BJ (cell line): ENCODE measurements around the gene SLC9A3. TPM values are rescaled to one million over a fixed set of nuclear protein-coding genes. Genes with fewer than 3 reads are reported as not detected.

Experiments
- CTCF ChIA-PET: fragments of 350-600 bp; formaldehyde crosslinking; extraction: SDS; loops from one replicate; lab custom pipeline; 2021; ENCODE audit warnings: antibody characterized with exemption, inconsistent platforms; lab: Yijun Ruan, JAX
- POLR2A ChIA-PET: fragments of 300-600 bp; sonication (Branson Sonifier 250); formaldehyde crosslinking; extraction: SDS; loops from one replicate; lab custom pipeline; 2021; ENCODE audit warnings: antibody characterized with exemption; lab: Charles Lee
- DNase-seq: peaks from one replicate; pipeline ENCODE4 v3.0.0-alpha.2; 2011; ENCODE audit warnings: low read depth
- H3K27me3 ChIP-seq: 2 replicates; pipeline ENCODE4 v1.6.0; 2011; ENCODE audit warnings: low read length; ENCODE audit not compliant: control insufficient read depth, insufficient read depth
- H3K36me3 ChIP-seq: 2 replicates; pipeline ENCODE4 v1.5.1; 2011; ENCODE audit warnings: low read length; ENCODE audit not compliant: control insufficient read depth, insufficient read depth
- H3K4me3 ChIP-seq: 2 replicates; pipeline ENCODE4 v1.5.1; 2011; ENCODE audit warnings: low read depth, mild to moderate bottlenecking, control low read depth, low read length
- CTCF ChIP-seq: IDR thresholded peaks from 2 replicates; pipeline ENCODE4 v1.5.1; 2011; ENCODE audit warnings: low read depth, mild to moderate bottlenecking, control low read depth, inconsistent platforms, low read length, moderate library complexity; ENCODE audit not compliant: insufficient read depth
- polyA plus RNA-seq: library from polyadenylated mRNA; depleted of rRNA; stranded (reverse); fragments of >200 nt; gene quantifications from 2 replicates; pipeline ENCODE4 v1.2.3, GENCODE V29; 2011

SLC9A3 gene
- polyA plus RNA-seq, 1 experiment: 1.2 TPM

DNA sequence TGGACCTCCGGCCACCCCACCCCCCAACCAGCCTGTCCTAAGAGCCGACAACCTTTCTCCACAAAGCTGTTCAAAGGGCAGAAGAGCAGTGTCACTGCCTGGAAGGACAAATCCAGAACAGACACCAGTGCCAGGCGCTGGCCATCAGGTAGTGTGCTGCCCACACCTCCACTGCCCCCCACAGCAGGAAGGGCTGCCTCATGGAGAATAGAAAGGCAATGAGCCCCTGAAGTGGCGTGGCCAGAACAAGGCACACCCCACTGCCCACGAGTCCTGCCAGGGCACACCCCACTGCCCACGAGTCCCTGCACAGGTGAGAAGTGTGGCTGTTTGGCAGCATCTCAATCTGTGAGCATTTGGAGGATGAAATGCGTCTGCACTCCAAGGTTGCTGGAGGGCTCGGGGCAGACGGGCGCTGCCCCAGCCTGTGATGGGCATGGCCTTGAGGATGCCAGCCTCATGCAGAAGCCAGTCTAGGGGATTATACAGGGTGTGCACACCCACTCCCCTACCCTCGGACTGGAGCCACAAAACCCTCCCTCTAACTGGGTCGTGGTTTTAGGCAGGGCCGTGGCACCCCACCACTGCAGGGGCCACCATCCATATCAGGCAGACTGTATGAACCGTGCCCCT lies 2.3 kb upstream of the SLC9A3 start:
- POLR2A ChIA-PET: no interaction called here
- no peak for TF ChIP-seq CTCF
- no peak overlapping the region for H3K4me3 ChIP-seq
- CTCF ChIA-PET: no interaction called here
- H3K27me3 ChIP-seq: peaks cover 50% of the 10 kb centered on the region
- no peaks in the 10 kb centered on the region for H3K36me3 ChIP-seq
- no peak for DNase-seq

GRCh38 chr5:525916-526315 lies 1.7 kb upstream of the SLC9A3 start:
- ChIA-PET POLR2A (no interaction called here), CTCF (no interaction called here)
- H3K27me3 ChIP-seq: peaks cover 48% of the 10 kb centered on the region
- TF ChIP-seq CTCF: no peak
- no peaks in the 10 kb centered on the region for H3K36me3 ChIP-seq
- H3K4me3 ChIP-seq: no peak overlapping the region
- no peak for DNase-seq

DNA sequence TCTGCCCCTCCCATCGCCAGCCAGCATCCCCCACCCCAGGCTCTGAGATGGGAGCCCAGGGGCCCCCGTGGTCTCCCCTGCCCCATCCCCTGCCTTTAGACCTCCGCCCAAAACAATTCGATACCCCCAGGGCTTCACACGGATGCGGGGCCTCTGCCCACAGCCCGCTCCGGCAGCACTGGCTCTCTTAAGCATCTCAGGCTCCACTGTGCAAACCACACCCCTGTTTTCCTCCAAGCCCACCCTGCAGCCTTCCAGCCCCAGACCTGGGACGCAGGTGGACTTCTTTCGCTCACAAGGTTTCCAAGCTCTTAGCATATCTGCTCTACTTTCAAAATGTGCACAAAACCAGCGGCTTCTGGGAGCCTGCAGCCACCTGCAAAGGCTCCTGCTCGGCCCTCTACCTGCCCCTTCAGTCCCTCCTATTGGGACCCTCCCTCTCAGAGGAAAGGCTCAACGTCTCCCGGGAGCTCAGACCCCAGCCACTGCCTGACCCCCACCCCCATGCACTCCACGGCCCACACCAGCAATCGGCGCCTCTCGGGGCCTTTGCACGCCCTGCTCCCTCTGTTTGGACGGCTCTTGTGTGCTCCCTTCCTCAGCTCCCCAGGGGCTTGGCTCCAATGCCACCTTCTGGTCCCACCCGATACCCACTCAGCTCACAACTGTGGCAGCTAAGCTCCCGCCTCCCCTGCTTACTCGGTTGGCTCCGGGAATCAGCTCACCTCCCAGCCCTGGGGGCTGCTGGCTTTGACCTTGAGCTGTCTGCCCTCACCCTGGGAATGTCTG lies 918 bp upstream of the SLC9A3 start:
- POLR2A ChIA-PET: no interaction called here
- peaks cover 44% of the 10 kb centered on the region for H3K27me3 ChIP-seq
- CTCF ChIA-PET: interaction anchor here (0.6 kb wide), 1 partner anchor 50 kb away, joined by 3 read pairs; no protein-coding TSS in a partner anchor
- no peaks in the 10 kb centered on the region for H3K36me3 ChIP-seq
- no peak overlapping the region for H3K4me3 ChIP-seq
- DNase-seq: no peak
- TF ChIP-seq CTCF: no peak

GRCh38 chr5:523441-524222 lies 617 bp downstream of the SLC9A3 start:
- no peaks in the 10 kb centered on the region for H3K36me3 ChIP-seq
- TF ChIP-seq CTCF: no peak
- DNase-seq: no peak
- H3K4me3 ChIP-seq: no peak overlapping the region
- H3K27me3 ChIP-seq: peaks cover 41% of the 10 kb centered on the region
- ChIA-PET CTCF (no interaction called here), POLR2A (interaction anchor here (0.7 kb wide), 1 partner anchor 130 kb away, joined by 12 read pairs; no protein-coding TSS in a partner anchor)
